Activated CD8-positive, alpha-beta memory T cell treated with anti-CD3 and anti-CD28 coated beads for 4 hours (primary cell): ENCODE results near the gene MYO1D.
"Not testable (repeated sequence)": the region's sequence is repeated elsewhere in the genome, so short reads cannot be mapped to it uniquely, and the experiment has no call there.

Experiments used
- DNase-seq, 2 donors: peaks; one replicate each; pipeline ENCODE4 v3.0.0-alpha.2; 2020; ENCODE audit warnings: low read depth in 2 of 2

Gene MYO1D

GRCh38 chr17:32855620-32856019, 21.3 kb downstream of the MYO1D start:
- DNase-seq: no peak

DNA sequence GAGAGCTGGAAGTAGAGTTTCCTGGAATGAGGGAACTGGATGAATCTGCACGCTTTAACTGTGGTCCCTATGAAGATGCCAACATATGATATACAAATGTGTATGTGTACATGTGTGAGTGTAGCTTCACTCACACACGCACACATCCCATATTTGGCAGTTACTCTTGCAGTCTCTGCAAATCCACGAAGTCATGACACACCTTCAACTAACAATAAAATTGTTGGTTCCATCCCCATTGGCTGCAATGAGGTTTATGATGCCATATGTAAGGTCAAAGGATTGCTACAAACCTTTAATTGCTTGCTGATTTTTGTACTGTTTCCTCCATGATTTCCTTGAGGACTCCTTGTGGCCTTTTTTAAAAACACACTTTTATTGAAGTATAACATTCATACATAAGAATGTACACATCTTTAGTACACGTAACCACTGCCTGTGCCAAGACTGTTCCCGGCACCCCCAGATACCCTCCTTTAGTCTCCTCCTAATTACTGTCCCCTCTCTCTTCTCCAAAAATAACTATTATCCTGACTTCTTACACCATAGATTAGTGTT, 22.0 kb downstream of the MYO1D start:
- no peak for DNase-seq

- DNase-seq: no peak
Observed at GRCh38 chr17:32854207-32854606, 22.7 kb downstream of the MYO1D start.

DNA sequence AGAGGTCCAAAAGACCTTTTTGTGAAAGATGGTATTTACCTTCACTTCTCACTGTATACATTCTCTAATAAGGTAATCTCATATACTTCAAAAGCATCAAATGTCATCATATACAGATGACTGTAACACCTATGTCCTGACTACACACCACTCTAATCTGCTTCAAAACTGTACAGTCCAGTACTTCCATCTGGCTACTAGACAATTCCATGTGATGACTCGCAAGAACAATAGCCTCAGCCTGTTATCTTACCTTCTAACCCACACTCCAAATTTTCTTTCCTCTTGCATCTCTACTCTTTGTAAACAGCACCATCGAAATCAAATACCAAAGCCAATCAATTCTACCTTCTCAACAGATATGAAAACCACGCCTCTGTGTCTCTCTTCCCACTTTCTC, 24.1 kb downstream of the MYO1D start:
- no peak for DNase-seq

GRCh38 chr17:32849879-32850278, 27.0 kb downstream of the MYO1D start:
- DNase-seq: no peak

DNA sequence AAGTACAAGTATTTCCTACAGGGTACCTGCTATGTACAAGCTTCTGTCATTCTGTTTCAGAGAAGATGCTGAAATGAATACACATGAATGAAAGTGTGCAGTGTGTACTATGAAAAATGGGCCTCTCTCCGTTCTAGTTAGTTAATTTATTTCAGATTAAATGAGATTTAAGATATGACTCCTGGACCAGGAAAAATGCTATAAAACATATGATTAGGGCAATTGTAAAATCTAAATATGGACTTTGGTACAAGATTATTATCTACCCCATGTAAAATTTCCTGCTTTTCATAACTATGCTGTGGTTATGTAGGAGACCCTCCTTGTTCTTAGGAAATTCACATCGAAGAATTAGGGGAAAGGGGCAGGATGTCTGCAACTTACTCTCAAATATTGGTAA, 28.9 kb downstream of the MYO1D start:
- DNase-seq: no peak

GRCh38 chr17:32846143-32846542, 30.8 kb downstream of the MYO1D start:
- DNase-seq: no peak

- DNase-seq: no peak
Observed at GRCh38 chr17:32840241-32840640, 36.7 kb downstream of the MYO1D start.

DNA sequence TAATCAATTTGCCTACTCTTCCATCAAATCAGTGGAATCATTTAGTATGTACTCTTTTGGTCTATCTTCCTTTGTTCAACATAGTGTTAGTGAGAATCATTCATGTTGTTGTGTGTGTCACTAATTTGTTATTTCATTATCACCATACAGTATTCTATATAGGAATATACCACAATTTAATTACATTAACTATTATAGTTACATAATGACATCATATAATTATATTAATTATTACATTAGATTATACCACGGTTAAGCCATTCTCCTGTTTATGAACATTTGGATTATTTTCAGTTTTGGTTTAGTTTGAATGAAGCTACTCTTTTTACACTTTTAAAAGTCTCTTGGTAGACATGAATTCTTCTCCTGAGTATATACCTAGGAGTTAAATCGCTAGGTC, 40.4 kb downstream of the MYO1D start:
- DNase-seq: no peak

DNA sequence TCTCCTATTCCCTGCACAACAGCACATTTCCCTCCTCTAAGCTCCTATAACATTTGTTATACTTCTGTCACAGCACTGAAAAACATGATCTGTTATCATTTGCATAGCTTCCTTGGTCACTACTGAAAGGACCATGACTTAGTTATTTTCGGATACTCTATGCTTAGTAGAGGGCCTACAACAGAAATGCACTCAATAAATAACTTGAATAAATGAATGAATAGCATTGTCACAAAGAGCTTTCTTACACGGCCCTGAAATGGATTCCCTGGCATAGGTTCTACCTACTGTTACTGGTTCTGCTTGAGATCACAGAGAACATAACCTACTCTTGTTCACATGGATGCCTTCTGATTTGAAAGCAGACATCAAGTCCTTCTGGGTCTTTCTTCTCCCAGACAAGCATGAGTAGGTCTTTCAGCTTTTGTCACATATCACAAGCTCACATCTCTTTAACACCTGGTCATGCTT, 41.6 kb downstream of the MYO1D start:
- no peak for DNase-seq

DNA sequence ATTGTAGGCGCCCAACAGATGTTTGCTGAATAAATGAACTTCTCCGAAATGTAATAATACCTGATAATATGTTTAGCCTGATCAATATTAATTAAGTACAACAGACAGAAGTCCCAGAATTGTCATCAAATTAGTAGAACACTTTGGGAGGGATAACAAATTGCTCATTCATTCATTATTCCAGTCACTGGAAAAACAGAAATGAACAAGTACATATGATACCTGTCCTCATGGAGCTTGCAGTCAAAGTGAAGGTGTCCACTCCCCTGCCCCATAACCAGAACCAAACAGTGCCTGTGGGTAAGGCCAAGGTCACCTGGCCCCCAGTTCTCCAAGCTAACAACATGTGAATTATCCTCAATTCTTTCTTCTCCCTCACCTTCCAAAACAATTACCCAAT, 42.8 kb downstream of the MYO1D start:
- DNase-seq: no peak

DNA sequence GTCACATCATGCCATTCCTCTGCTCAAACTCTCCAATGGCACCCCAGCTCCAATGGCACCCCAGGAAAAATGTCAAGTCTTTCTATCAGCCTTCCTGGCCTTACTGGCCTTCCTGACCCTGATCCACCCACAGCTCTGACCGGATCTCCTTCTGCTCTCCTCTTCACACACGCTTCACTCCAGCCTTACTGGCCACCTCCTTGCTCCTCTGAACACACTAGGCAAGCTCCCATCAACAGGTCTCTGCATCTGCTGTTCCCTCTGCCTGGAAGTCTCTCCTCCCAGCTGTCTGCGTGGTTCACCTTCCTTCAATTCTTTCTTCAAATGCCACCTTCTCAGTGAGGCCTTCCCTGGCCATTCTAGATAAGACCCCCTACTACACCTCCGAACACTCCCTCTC, 43.4 kb downstream of the MYO1D start:
- DNase-seq: no peak

DNA sequence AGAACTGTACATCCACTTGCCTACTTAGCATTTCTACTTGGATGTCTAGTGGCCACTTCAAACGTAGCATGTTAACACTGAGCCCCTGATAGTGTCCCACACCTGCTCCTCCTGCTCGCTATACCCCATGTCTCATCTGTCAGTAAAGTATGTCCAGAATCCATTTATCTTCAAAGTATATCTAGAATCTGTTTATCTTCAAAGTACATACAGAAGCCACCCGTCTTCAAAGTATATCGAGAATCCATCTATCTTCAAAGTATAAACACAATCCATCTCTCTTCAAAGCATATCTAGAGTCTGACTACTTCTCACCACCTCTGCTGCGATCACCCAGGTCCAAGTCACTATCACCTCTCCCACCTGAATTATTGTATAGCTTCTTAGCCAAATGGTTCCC, 43.8 kb downstream of the MYO1D start:
- DNase-seq: no peak

GRCh38 chr17:32831627-32832243, 45.2 kb downstream of the MYO1D start:
- DNase-seq: no peak

- no peak for DNase-seq
Observed at GRCh38 chr17:32831223-32831622, 45.7 kb downstream of the MYO1D start.

GRCh38 chr17:32828822-32829221, 48.1 kb downstream of the MYO1D start:
- no peak for DNase-seq

DNA sequence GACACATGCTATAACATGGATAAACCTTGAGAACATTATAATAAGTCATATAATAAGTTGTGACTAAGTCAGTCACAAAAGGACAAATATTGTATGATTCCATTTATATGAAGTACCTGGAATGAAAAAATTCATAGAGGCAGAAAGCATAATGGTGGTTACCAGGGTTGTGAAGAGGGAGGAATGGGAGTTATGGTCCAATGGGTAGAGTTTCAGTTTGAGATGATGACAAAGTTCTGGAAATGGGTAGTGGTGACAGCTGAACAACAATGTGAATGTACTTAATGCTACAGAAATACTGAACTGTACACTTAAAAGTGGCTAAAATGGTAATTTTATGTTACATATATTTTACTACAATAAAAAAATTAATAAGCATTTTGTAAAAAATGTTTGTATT, 49.7 kb downstream of the MYO1D start:
- no peak for DNase-seq

DNA sequence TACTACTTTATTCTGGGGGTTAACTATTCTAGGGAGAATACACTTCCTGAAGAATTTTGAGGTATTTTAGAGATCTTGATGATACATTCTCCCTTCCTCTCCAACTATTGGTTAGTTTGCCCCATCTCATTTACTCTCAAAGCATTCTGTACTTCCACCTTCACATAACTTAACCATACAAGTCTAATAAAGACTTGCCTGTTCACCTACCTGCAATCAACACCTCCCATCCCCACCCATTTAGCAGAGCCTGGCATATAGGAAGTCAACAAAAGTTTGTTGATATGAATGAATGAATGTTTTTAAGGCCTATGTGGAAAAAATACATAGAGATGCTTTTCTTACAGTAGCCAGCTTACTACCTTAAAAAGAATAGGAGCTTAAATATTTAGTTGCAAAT, 50.8 kb downstream of the MYO1D start:
- DNase-seq: no peak

DNA sequence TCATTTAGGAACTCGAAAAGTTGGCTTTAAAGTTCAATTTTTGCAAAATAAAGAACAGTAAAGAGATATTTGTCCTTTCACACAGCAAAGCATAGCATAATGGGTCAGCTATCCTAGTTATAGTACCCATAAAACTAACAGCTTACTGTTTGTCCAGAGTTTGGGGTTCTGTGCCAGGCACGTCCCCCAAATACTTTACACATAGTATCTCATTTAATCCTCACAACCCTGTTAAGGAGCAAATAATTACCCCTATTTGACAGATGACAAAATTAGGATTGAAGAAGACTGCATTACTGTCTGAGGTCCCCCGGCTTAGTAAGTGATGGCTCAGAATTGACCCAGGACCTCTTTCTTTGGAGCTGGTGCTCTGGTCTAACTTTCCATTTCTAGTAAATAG, 52.6 kb downstream of the MYO1D start:
- no peak for DNase-seq

DNA sequence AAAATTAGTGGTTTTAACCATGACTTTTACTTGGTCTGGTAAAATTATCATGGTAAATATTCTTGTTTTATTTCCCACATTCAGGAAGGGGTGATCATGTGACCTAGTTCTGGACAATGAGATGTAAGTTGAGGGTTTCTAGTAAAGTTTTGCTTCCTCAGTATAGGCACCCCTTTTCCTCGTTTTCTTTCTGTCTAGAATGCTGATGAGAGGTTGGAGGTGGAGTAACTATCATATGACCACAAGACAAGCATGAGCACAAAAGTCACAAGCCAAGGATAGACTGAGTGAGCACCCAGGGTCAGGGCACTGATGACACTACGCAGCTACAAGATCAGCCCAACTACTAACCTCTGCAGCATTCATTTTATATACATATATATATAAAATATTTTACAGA, 53.9 kb downstream of the MYO1D start:
- DNase-seq: no peak

GRCh38 chr17:32821987-32822934, 54.7 kb downstream of the MYO1D start:
- not testable (repeated sequence) for DNase-seq

- DNase-seq: no peak
Observed at GRCh38 chr17:32820440-32820839, 56.5 kb downstream of the MYO1D start.

- DNase-seq: no peak
Observed at GRCh38 chr17:32819787-32820186, 57.1 kb downstream of the MYO1D start.
